Keratinocyte (primary cell): ENCODE data around the gene PLCL2. TPM values are rescaled to one million over a fixed set of nuclear protein-coding genes. Genes with fewer than 3 reads are reported as not detected.

Experiments used
- DNase-seq: peaks from one replicate; pipeline ENCODE4 v3.0.0-alpha.2; 2011; ENCODE audit warnings: low read depth, missing footprints, low spot score
- FAIRE-seq: peaks from 2 replicates; lab custom pipeline; 2011; peaks lifted over from hg19 to GRCh38; lab: Jason Lieb, UNC
- H2AFZ ChIP-seq: 2 replicates; pipeline ENCODE4 v1.6.0; 2012; ENCODE audit warnings: low read length, control low read depth, inconsistent platforms; ENCODE audit not compliant: control insufficient read depth
- H3K27ac ChIP-seq: 2 replicates; pipeline ENCODE4 v1.5.1; 2011; ENCODE audit warnings: low read length; ENCODE audit not compliant: control insufficient read depth, insufficient read depth
- H3K27me3 ChIP-seq: 3 replicates; pipeline ENCODE4 v1.6.0; 2011; ENCODE audit warnings: low read length; ENCODE audit not compliant: control insufficient read depth, insufficient read depth; ENCODE audit errors: extremely low read depth
- H3K36me3 ChIP-seq, 2 experiments: 2 replicates in 1 of 2; 3 replicates in 1 of 2; pipeline ENCODE4 v1.5.1; 2011; ENCODE audit warnings: low read length in 2 of 2, mild to moderate bottlenecking in 1 of 2; ENCODE audit not compliant: control insufficient read depth in 2 of 2, insufficient read depth in 2 of 2; ENCODE audit errors: extremely low read depth in 1 of 2
- H3K4me1 ChIP-seq: 3 replicates; pipeline ENCODE4 v1.5.1; 2011; ENCODE audit warnings: low read length; ENCODE audit not compliant: control insufficient read depth, insufficient read depth; ENCODE audit errors: extremely low read depth
- H3K4me2 ChIP-seq: 3 replicates; pipeline ENCODE4 v1.6.0; 2011; ENCODE audit warnings: low read depth, low read length; ENCODE audit not compliant: control insufficient read depth, insufficient read depth; ENCODE audit errors: extremely low read depth
- H3K4me3 ChIP-seq, 3 experiments: fragments of 200-600 bp in 1 of 3; sonication (generic) in 1 of 3; 2 replicates in 2 of 3; 3 replicates in 1 of 3; pipeline ENCODE4 v1.5.1; 2011 to 2016; ENCODE audit warnings: low read length in 3 of 3, mild to moderate bottlenecking in 3 of 3, control low read depth in 2 of 3, inconsistent platforms in 1 of 3, low read depth in 1 of 3, mixed read lengths in 1 of 3, mixed run types in 1 of 3, moderate library complexity in 1 of 3; ENCODE audit not compliant: control insufficient read depth in 2 of 3, insufficient read depth in 2 of 3; ENCODE audit errors: extremely low read depth in 1 of 3
- H3K79me2 ChIP-seq: 2 replicates; pipeline ENCODE4 v1.6.0; 2012; ENCODE audit warnings: low read length; ENCODE audit not compliant: control insufficient read depth, insufficient read depth
- H3K9ac ChIP-seq: 3 replicates; pipeline ENCODE4 v1.6.0; 2011; ENCODE audit warnings: low read length; ENCODE audit not compliant: control insufficient read depth, insufficient read depth; ENCODE audit errors: extremely low read depth
- H3K9me1 ChIP-seq: 3 replicates; pipeline ENCODE4 v1.6.0; 2011; ENCODE audit warnings: low read length; ENCODE audit not compliant: control insufficient read depth, insufficient read depth; ENCODE audit errors: extremely low read depth
- H3K9me3 ChIP-seq: 2 replicates; pipeline ENCODE4 v1.5.1; 2012; ENCODE audit warnings: low read depth, low read length; ENCODE audit not compliant: control insufficient read depth
- H4K20me1 ChIP-seq: 3 replicates; pipeline ENCODE4 v1.6.0; 2011; ENCODE audit warnings: low read length; ENCODE audit not compliant: control insufficient read depth, insufficient read depth; ENCODE audit errors: extremely low read depth
- CTCF ChIP-seq, 3 experiments: IDR thresholded peaks in 1 of 3; conservative IDR thresholded peaks in 1 of 3; optimal IDR thresholded peaks in 1 of 3; 2 replicates in 2 of 3; 3 replicates in 1 of 3; pipeline versions ENCODE3 to v1.5.1; 2011; ENCODE audit warnings: low read length in 3 of 3, mild to moderate bottlenecking in 3 of 3, moderate library complexity in 2 of 3, control low read depth in 1 of 3, inconsistent platforms in 1 of 3; ENCODE audit not compliant: insufficient read depth in 2 of 3; ENCODE audit errors: extremely low read depth in 1 of 3
- EZH2 ChIP-seq: IDR thresholded peaks from one replicate; pipeline ENCODE4 v1.6.1; 2012; ENCODE audit warnings: inconsistent platforms, mild to moderate bottlenecking, low read length, moderate library complexity
- dilution Hi-C: fragments of 300-500 bp; cut with MboI; formaldehyde crosslinking; loops from one replicate; pipeline ENCODE4 v1.7.0; 2020; ENCODE audit warnings: low sequenced_read_pairs; ENCODE audit not compliant: extremely low pct_ligation_motif_present
- polyA plus RNA-seq, 5 experiments: library from polyadenylated mRNA; depleted of rRNA in 3 of 5; stranded (reverse) in 3 of 5; stranded (forward) in 1 of 5; unstranded in 1 of 5; fragments of >200 nt; gene quantifications; 1 replicate in 1 of 5; 2 replicates in 3 of 5; 3 replicates in 1 of 5; pipeline versions ENCODE4 v1.2.1 to v1.2.3, GENCODE V29; 2011 to 2012; ENCODE audit warnings: missing spikeins in 2 of 5, low read depth in 1 of 5, low replicate concordance in 1 of 5

The PLCL2 gene
- polyA plus RNA-seq, 1 donor (not counting 4 experiments of a cell fraction or from before 2014, with no cell fraction given) = 0.20 TPM

DNA sequence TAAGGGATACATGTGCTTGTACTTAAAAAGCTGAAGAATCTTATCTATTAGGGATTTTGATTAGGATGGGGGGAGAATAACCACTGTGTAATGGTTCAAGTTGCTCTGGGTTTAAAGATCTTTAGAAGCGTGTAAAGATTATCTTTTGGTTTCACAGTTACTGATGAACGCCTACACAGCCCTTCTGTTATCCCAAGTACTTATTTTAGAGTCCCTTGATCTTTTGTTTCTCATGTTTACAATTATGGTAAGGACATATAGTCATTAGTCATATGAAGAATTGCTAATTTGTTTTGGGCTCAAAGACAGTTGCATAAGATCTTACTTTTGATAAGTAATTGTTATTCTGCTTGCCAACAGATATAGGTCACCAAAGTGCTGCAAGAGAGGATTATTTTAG is 160.1 kb downstream of the PLCL2 start:
- dilution Hi-C loops = no loop called here
- Histone ChIP-seq H3K79me2 (no peaks in the 10 kb centered on the region), H4K20me1 (no peaks in the 10 kb centered on the region), H2AFZ (no peak overlapping the region), H3K9ac (no peak overlapping the region), H3K27me3 (no peaks in the 10 kb centered on the region), H3K27ac (no peak overlapping the region), H3K36me3 (no peaks in the 10 kb centered on the region), H3K9me3 (no peaks in the 10 kb centered on the region), H3K9me1 (no peaks in the 10 kb centered on the region), H3K4me3 (no peak overlapping the region), H3K4me2 (no peak overlapping the region), H3K4me1 (peaks cover 9% of the 10 kb centered on the region)
- no peak for DNase-seq
- FAIRE-seq = no peak
- no peak for TF ChIP-seq EZH2
- no peak for TF ChIP-seq CTCF (optimal IDR thresholded peaks at IDR 0.05 in 1 of 3, IDR thresholded peaks at IDR 0.05 in 1 of 3, conservative IDR thresholded peaks at IDR 0.05 in 1 of 3; ENCODE audit: extremely low read depth in 1 of 3, insufficient read depth in 2 of 3, low read length in 3 of 3)

- Histone ChIP-seq H3K4me1 (peaks cover 2% of the 10 kb centered on the region), H3K4me3 (no peak overlapping the region), H3K27ac (no peak overlapping the region), H3K9me1 (no peaks in the 10 kb centered on the region), H4K20me1 (no peaks in the 10 kb centered on the region), H3K36me3 (no peaks in the 10 kb centered on the region), H3K9me3 (no peaks in the 10 kb centered on the region), H3K9ac (no peak overlapping the region), H3K79me2 (no peaks in the 10 kb centered on the region), H2AFZ (no peak overlapping the region), H3K4me2 (no peak overlapping the region), H3K27me3 (no peaks in the 10 kb centered on the region)
- no peak for FAIRE-seq
- DNase-seq = no peak
- dilution Hi-C loops = no loop called here
- TF ChIP-seq CTCF (optimal IDR thresholded peaks at IDR 0.05 in 1 of 3, IDR thresholded peaks at IDR 0.05 in 1 of 3, conservative IDR thresholded peaks at IDR 0.05 in 1 of 3; ENCODE audit: extremely low read depth in 1 of 3, insufficient read depth in 2 of 3, low read length in 3 of 3) (no peak), EZH2 (no peak)
Observed at GRCh38 chr3:17045705-17046104, 160.9 kb downstream of the PLCL2 start.
